Activated CD4-positive, alpha-beta T cell treated with anti-CD3 and anti-CD28 coated beads for 1 hour (primary cell): Measurements from ENCODE around the gene RREB1.

ENCODE experiments used
- DNase-seq: peaks from one replicate; pipeline ENCODE4 v3.0.0-alpha.2; 2020

Gene RREB1

GRCh38 chr6:7166410-7167293, 58.9 kb downstream of the RREB1 start:
- no peak for DNase-seq

DNA sequence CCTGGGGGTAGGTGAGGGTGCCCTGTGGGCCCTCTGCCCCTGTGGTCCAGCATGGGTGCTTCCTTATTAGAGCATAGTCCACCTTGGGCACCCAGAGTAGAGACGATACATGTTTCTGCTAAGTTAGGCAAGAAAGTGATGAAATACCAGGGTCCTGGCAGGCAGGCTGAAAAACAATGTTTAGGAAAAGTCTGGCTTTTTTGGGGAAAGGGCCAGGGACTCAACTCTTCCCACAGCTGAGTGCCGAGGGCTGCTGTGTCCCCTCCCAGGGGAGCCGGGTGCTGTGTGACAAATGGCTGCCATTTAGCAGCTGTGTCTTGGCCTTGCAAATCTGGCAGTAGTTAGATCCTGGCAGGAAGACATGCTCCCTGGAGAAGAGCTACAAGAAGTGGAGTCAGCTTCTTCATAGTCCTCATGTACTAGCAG, 61.5 kb downstream of the RREB1 start:
- no peak for DNase-seq

GRCh38 chr6:7170117-7170732, 62.5 kb downstream of the RREB1 start:
- no peak for DNase-seq

DNA sequence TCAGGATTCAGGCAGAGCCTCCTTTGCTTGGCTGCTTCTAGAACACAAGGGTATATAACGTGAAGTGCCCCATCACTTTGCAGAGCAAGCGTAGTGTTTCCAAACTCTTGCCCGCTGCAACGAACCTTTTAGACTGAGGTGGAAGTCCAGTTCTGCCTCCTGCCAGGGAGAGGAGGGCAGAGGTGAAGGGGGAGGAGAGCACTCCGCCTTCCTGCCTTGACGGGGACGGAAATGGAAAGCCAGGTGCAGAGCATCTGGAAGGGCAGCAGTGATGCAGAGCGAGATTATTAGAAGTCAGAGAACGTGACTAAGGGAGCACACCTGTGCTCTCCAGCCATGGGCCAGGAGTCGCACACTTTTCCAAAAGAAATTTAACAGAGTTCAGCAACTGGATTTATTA, 63.4 kb downstream of the RREB1 start:
- no peak for DNase-seq

DNA sequence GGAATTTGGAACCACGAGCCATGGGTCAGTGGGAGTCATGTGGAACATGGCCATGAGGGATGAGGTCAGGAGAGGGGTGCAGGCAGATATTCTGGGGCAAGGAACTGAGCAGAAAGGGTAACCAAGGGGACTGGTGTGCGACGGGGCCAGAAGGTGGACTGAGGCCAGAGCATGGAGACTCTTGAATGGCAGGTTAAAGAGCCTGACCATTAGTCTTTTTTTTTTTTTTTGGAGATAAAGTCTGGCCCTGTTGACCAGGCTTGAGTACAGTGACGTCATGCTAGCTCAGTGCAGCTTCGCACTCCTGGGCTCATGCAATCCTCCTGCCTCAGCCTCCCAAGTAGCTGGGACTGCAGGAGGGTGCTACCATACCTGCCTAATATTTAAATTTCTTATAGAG, 64.0 kb downstream of the RREB1 start:
- no peak for DNase-seq

GRCh38 chr6:7172649-7173048, 64.9 kb downstream of the RREB1 start:
- no peak for DNase-seq

DNA sequence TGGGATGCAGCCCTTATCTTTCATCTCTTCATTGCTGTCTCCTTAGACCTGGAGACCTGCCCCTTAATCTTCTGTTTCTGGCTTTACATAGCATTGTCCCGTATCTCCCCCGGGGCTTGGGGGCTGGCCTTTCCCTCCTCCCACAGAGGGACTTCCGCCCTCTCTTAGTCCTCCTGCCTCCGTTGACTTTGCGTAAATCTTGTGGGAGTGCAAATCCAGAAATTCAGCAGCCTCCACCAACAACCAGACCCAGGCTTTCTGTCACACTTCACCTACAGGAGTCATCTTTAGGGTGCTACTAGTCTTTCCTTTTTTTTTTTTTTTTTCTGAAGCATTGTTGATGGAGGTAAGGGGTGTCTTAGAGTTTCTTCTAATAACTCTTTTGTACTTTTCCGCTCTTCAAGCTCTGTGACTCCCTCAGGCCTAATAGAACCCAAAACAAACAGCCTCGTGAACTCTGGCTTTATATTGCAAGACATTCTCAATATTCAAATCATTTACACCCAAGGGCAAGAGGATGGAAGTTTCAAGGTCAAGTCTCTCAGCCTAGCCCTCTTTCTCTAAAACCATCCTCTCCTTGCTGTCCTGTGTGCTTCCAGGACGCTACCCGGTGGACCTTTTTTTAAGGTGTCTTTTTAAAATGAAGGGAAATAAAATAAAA, 66.2 kb downstream of the RREB1 start:
- no peak for DNase-seq

GRCh38 chr6:7175462-7175861, 67.7 kb downstream of the RREB1 start:
- DNase-seq, result no peak

- no peak for DNase-seq
These were observed 68.4 kb downstream of the RREB1 start for GRCh38 chr6:7176208-7176607.

DNA sequence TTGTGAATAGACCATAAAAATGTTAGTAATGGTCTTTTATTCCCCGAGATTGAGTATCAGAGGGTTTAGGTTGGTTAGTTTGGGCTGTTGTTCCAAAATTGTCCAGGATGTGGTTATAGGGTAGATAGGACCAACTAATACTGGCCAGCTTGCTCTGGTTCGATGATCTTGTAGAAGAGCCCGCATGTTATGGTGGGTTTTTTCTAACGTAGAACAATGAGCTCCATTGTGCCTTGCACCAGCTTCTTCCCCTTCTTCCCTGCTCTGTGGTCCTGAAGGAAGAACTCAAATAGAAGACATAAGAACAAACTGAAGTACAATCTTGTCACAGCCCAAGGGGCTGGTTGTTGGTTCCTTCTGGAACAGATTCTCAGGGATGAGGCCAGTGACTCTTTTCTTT, 70.5 kb downstream of the RREB1 start:
- no peak for DNase-seq

DNA sequence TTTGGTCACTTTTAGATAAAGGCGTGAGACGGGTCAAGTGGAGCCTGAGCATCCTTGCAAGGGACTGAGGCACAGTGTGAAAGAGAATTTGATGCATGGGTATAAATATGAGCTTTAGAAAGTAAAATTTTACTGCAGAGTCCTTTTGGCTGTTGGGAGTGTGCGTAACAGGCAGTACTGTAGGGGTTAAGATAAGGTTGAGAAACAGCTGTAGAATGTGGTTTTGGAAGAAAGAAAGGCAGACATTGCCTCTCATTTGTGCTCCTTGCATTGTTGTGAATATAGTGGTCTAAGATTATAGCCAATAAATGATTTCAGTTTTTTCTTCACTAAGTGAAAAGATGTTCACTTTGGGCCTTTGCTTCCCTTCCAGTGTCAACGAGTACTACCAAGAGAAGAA, 73.0 kb downstream of the RREB1 start:
- DNase-seq, result no peak

DNA sequence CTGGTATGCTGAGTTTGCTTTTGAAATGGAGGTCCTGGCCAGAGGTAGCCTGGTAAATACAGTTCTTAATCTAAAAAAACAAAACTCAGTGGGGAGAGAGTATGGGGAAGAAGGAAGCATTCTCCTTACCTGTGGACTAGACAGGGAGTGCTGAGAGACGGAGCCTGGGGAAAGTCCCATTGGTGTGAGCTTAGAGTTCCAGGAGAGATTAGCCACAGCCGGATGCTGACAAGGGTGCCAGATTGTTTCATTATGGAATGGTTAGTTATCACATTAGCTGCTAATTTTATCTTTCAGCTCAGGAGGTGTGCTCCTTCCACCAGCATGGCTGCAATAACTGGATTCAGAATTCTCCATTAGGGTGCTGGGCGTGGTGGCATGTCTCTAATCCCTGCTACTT, 75.9 kb downstream of the RREB1 start:
- no peak for DNase-seq

DNA sequence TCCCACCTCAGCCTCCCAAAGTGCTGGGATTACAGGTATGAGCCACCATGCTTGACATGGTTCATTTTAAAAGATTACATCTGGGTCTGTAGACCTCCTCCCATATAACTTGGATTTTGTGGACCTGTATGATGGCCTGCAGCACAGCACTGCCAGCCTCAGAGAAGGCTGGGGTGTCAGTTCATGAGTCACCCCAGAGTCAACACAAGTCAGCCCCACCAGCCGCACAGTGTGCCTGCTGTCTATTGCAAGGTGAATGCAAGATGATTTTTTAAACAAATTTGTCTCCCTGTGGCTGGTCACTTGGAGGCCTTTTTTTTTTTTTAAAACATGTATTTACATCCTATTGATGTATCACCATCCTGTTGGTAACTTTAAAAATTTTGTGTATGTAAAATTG, 76.7 kb downstream of the RREB1 start:
- no peak for DNase-seq

DNA sequence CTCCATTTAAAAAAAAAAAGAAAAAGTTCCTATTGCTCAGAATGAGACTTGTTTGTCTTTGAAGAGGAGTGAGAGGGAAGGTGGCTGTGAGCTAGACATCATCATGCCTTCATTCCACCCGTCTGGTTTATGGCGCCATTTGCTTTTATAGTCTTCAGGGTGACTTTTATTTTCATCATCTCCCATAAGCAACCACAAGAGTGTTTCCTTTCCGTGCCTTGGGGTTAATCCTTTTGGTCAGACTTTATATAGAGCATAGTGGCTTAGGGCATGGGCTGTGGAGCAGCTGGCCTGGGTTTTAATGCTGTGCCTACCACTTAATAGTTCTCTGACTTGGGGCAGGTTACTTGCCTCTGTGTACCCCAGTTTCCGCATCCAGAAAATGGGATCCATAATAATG, 77.8 kb downstream of the RREB1 start:
- no peak for DNase-seq

- DNase-seq, result no peak
These were observed 80.7 kb downstream of the RREB1 start for GRCh38 chr6:7188492-7188891.

GRCh38 chr6:7189101-7189758, 81.5 kb downstream of the RREB1 start:
- DNase-seq, result no peak

DNA sequence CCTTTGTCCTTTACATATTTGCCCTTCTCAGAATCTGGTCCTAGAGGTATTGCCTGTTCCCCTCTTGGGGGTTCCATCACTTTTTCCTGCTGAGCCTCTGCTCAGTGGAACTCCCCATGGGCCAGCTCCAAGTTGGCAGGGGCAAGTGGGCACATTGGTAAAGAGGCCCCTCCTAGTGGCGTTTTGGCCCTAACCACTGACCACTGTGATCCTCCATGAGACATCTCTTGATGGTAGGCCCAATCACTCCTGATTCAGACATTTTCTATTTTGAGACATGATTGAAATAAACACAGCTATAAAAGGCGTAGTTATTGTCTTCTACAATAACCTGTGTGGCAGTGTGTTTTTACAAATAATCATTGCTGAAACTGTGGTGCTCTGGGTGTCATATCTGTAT, 83.0 kb downstream of the RREB1 start:
- no peak for DNase-seq

- DNase-seq, result no peak
These were observed 85.4 kb downstream of the RREB1 start for GRCh38 chr6:7193122-7193521.

DNA sequence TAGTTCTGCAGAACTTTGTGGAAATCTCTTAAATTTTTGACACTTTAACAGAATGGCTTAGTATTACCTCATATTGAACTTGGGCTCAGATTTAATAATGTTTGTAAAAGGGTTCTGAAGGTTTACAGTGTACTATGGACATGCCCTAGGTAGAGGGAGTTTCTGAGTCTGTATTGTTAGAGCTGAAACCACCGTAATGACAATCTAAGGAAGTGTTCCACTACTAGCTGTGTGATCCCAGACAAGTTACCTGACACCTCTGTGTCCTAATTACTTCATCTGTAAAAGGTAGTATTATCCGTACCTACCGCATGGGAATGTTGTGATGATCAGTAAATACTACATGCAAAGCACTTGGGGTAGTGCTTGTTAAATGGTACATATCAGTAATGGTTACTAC, 86.9 kb downstream of the RREB1 start:
- no peak for DNase-seq

DNA sequence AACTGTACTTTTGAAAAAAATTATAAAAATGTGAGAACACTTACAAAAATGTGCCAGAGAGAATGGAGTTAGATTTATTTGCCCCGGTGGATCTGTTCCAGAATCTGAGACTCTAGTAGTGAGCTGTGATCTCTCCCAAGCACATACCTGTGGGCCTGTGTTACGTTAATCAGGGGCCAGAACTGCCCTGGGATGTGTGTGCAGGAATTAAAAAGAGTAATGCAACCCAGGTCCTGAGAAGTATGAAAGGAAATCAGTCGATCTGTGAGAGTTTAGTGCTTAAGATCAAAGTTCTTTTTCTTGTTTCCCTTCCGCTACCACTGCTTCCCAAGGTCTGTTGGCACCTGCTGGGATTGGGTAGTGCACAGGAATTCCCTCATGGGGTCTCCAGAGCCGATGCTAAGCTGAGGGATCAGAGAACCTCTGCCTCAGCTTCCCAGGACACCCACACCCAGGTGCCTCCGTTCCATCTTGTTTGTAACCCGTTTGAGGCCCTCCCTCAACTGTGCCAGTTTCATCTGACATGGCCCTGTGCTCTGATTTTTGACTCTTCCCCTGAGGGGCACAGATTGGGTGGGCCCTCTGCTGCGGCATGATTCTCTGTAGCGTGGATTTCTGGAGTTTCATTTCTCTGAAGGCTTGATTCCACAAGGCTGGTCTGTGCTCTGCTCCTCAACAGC, 87.7 kb downstream of the RREB1 start:
- no peak for DNase-seq

- no peak for DNase-seq
These were observed 88.2 kb downstream of the RREB1 start for GRCh38 chr6:7196019-7196402.

DNA sequence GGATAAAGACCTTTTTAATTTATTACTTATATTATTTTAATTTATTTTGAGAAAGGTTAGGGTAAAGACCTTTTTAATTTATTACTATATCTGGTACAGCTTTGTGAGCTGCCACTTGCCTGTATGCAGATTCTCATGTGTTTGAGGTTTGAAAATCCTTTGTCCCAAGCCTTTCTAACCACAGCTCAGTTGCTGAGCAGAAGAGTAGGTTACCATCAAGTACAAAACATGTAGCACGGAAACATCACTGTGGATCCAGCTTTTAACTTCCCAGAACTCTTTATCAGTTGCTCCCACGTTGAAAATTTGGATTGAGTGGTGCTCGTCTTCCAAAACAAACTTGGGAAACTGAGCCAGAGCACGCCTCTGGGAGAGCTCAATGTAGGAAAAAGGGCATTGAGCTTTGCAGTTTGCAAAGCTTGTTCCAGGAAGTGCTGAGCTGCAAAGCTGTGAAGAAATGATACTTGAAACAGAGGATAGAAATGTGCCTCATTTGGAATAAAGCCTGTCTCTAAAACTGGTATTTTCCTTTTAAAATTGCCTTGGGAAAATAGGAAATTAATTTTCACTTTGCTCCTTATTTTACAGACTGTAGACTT, 89.0 kb downstream of the RREB1 start:
- DNase-seq, result no peak

GRCh38 chr6:7197747-7198146, 90.0 kb downstream of the RREB1 start:
- DNase-seq, result no peak
